HG02943 (cell line): ENCODE results near the gene TMEM123.

Source experiments
- ATAC-seq: cut with Tn5 transposase; IDR thresholded peaks from one replicate; pipeline ENCODE4 v1.9.1; 2021; ENCODE audit warnings: mild to moderate bottlenecking, low read depth, moderate library complexity; ENCODE audit not compliant: unreplicated experiment

The TMEM123 gene, protein sequence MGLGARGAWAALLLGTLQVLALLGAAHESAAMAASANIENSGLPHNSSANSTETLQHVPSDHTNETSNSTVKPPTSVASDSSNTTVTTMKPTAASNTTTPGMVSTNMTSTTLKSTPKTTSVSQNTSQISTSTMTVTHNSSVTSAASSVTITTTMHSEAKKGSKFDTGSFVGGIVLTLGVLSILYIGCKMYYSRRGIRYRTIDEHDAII

DNA sequence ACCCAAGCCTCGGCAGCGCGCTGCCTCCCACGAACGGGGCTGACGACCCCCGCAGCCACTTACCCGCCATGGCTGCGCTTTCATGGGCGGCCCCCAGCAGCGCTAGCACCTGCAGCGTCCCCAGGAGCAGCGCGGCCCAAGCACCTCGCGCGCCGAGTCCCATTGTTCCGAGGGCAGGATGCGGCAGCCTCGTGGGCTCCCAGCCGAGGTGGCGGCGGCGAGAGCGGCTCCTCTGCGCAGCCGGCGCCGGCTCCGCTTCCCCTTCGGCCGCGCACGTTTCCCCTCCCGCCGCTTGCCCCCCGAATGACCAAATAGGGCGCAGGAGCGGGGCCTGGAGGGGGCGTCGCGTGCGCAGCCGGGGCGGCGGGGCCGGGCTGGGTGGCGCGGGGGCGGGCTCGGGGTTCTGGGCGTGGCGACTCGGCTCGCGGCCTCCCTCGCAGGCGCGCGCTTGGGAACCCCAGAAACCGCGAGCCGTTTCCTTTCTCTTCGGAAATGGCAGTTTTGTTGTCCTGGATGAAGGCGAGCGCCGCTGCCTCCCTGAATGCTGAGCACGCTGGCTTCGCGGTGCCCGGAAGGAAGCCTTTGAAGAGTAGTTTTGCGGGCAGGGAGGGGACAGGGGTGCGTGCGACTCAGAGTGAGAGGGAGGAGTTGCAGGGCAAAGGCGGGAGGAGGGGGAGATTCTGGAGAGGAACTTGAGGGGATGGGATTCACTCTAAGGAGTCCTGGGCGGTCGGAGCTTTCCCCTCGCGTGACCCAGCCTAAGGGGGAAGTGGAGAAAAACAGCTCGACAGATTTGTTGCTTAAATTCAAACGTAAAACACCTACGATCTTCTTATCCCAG, at the start of gene TMEM123:
Gene TMEM123, minus strand, starts transcription at position 305 of the 841 bp plus-strand sequence. Its CDS starts 142 bp downstream, at position 163.
- ATAC-seq, result peak; percentile 55

- ATAC-seq, result no peak
Measured at GRCh38 chr11:102500829-102501228, 48.3 kb upstream of the TMEM123 start.

- no peak for ATAC-seq
Measured at GRCh38 chr11:102499931-102500330, 47.4 kb upstream of the TMEM123 start.

DNA sequence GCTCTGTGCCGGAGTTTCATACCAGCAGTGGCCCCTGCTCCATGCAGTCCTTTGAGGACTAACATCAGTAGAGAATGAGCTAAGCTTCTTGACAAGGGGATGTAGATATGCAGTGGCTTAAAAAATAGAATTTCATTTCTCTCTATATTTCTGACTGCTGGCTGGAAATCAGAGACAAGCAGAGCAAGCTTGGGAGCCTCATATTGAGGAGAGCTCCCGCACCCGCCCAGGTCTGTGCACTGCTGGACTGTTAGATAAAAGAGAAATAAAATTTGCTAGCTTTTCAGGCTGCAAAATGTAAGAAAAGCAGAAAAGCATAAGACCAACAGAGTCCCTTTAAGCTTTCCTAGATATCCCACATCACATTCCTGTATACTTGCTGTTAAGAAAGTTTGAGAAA, 46.6 kb upstream of the TMEM123 start:
- no peak for ATAC-seq

- no peak for ATAC-seq
Measured at GRCh38 chr11:102497061-102497460, 44.5 kb upstream of the TMEM123 start.

DNA sequence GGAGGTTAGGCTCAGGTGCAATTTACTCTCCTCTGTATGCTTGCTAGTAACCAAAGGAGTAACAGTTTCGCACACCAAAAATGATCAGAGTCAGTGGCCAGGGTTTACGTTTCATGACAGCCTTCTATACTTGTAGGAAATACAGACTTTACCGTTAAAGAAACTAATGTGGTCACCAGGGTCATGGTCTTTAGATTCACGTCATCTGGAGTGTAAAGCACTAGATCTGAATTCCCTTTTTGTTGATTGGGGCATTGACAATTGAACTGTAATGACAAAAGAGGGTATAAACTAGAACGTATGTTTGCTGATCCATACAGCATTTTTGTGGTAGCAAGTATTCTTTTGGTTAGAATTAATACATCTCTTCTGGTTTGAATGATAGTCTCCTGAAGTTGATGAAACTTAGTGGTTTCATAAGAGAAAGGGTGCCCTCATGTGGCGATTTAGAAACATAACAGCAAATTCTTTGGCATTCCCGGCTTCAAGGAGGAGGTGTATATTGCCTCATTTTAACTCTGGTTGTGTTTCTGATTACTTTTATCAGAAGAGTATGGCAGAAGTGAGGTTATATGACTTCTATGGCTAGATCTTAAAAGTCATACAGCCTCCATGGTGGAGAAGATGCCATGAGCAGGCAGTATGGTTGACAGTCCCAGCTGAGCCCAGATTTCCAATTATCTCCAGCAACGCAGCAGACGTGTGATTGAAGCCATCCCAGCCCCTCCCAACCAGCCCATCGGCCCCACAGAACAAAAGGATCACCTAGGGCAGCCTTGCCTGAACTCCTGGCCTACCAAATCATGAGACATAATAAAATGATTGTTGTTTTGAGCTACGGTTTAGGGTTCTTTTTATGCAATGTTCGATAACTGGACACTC, 42.8 kb upstream of the TMEM123 start:
- peak; percentile 84 for ATAC-seq

DNA sequence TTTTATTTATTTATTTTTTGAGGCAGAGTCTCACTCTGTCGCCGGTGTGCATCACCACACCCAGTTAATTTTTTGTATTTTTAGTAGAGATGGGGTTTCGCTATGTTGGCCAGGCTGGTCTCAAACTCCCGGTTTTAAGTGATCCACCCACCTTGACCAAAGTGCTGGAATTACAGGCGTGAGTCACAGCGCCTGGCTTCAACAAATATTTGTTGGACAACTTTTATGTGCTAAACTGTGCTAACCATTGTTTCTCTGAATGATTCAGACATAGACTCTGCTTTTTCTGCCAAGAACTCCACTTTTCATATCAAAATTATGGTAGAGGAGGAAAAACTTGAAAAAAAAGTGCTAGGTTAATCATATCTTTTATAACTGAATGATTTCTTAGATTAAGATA, 41.7 kb upstream of the TMEM123 start:
- no peak for ATAC-seq

DNA sequence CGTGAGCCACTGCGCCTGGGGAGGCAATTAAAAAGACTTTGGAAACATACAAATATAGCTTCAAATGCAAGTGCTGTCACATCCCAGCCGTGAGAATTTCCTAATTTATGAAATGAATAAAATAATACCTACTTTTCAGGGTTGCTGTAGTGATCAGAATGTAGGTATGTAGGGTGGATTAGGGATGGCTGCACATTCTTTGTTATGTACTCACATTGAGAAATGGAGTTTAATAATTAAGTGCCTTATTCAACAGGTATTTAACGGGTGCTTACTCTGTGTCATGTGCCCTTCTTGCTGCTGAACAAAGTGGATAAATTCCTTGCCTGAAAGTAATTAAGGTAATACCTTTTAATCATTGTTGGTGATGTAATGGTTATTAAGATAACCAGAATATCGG, 41.0 kb upstream of the TMEM123 start:
- no peak for ATAC-seq

- ATAC-seq, result no peak
Measured at GRCh38 chr11:102491969-102492368, 39.4 kb upstream of the TMEM123 start.

- ATAC-seq, result no peak
Measured at GRCh38 chr11:102489186-102490145, 36.9 kb upstream of the TMEM123 start.

DNA sequence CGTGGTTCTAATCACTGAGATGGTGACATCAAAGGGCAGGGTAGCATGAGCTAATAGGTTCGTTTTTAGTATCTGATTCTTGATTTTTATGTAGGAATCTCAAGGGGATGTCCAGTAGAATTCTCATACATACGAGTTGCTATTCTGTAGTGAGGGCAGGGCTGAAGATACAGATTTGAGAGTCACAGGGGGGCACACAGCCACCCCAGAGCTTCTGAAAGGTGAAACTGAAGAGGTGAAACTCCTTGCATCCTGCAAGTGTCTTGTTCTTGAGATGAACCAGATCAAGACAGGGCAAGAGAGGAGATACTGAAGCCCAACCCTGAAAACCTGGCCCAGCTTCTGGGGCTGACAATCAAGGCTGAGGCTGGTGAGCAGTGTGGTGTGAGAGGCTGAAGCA, 35.6 kb upstream of the TMEM123 start:
- peak; percentile 85 for ATAC-seq

GRCh38 chr11:102487214-102487613, 34.6 kb upstream of the TMEM123 start:
- ATAC-seq, result no peak

DNA sequence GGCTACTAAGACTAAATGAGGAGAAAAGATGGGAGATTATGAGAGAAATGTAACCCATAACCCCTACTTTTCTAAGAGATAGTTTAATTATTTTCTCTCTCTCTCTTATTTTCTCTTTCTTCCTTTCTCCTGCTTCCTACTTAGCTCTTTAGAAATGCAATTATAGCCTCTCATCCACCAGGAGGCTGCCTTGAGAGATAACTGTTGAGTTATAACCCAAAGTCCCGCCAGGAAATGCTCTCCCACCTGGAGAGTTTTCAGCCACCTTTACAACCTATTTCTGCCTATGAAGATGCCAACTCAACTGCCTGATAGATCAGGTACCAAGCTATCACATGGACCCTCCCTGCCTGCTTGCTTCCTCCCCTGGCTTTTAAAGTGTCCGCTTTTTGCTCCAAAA, 34.0 kb upstream of the TMEM123 start:
- ATAC-seq, result no peak

- ATAC-seq, result no peak
Measured at GRCh38 chr11:102485095-102485722, 32.6 kb upstream of the TMEM123 start.

- no peak for ATAC-seq
Measured at GRCh38 chr11:102482433-102482832, 29.9 kb upstream of the TMEM123 start.

GRCh38 chr11:102479733-102480132, 27.2 kb upstream of the TMEM123 start:
- ATAC-seq, result no peak

GRCh38 chr11:102478673-102479299, 26.2 kb upstream of the TMEM123 start:
- no peak for ATAC-seq

DNA sequence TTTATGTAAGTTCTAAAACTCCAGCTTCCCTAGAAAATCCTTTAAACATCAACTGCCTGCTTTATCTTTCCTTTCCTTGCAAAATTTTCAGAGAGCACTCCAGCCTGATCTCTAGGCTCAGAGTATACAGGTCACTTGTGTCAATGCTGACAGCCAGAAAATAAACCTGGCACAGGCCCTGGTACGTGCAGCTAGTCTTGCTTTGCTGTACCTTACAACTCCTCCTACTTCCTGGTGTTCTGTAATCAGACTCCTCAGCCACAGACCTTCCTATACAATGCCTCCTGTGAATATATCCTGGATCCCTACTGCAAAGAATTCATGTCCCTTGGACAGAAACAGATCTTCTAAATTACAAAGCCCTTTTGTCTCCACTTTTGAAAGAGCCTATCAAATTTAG, 24.2 kb upstream of the TMEM123 start:
- ATAC-seq, result no peak

- no peak for ATAC-seq
Measured at GRCh38 chr11:102476069-102476468, 23.5 kb upstream of the TMEM123 start.
